HG03280 (cell line): ENCODE data around the gene DCBLD2.
A peak's percentile ranks its signal among the peaks of the same experiment; 100 is the strongest.

ENCODE experiments used
- ATAC-seq: cut with Tn5 transposase; IDR thresholded peaks from one replicate; pipeline ENCODE4 v1.9.1; 2021; ENCODE audit warnings: mild to moderate bottlenecking, moderate library complexity; ENCODE audit not compliant: unreplicated experiment

DCBLD2 gene

GRCh38 chr3:98901392-98902350 is at the start of gene DCBLD2:
Gene DCBLD2 (minus strand): TSS chr3:98901695. CDS start chr3:98901326, 369 bp downstream.
- ATAC-seq, result peak; percentile 99

GRCh38 chr3:98945666-98946065 is 44.2 kb upstream of the DCBLD2 start:
- no peak for ATAC-seq

- no peak for ATAC-seq
Observed at GRCh38 chr3:98945101-98945524, 43.6 kb upstream of the DCBLD2 start.

GRCh38 chr3:98930413-98930812 is 28.9 kb upstream of the DCBLD2 start:
- ATAC-seq, result no peak

GRCh38 chr3:98921957-98922356 is 20.5 kb upstream of the DCBLD2 start:
- no peak for ATAC-seq

GRCh38 chr3:98920166-98920565 is 18.7 kb upstream of the DCBLD2 start:
- ATAC-seq, result no peak

- no peak for ATAC-seq
Observed at GRCh38 chr3:98918586-98918985, 17.1 kb upstream of the DCBLD2 start.

GRCh38 chr3:98917608-98918007 is 16.1 kb upstream of the DCBLD2 start:
- ATAC-seq, result no peak

- ATAC-seq, result no peak
Observed at GRCh38 chr3:98914210-98915080, 12.9 kb upstream of the DCBLD2 start.

GRCh38 chr3:98912448-98912847 is 11.0 kb upstream of the DCBLD2 start:
- ATAC-seq, result no peak

- no peak for ATAC-seq
Observed at GRCh38 chr3:98906230-98906629, 4.7 kb upstream of the DCBLD2 start.

- ATAC-seq, result no peak
Observed at GRCh38 chr3:98903705-98904481, 2.4 kb upstream of the DCBLD2 start.

- no peak for ATAC-seq
Observed at GRCh38 chr3:98903099-98903498, 1.6 kb upstream of the DCBLD2 start.

- ATAC-seq, result no peak
Observed at GRCh38 chr3:98902351-98902740, 851 bp upstream of the DCBLD2 start.

GRCh38 chr3:98901119-98901391 is 440 bp downstream of the DCBLD2 start:
- peak; percentile 33 for ATAC-seq

- no peak for ATAC-seq
Observed at GRCh38 chr3:98900265-98901118, 1.0 kb downstream of the DCBLD2 start.

- no peak for ATAC-seq
Observed at GRCh38 chr3:98897701-98898100, 3.8 kb downstream of the DCBLD2 start.

- ATAC-seq, result no peak
Observed at GRCh38 chr3:98894791-98895576, 6.5 kb downstream of the DCBLD2 start.

- no peak for ATAC-seq
Observed at GRCh38 chr3:98893740-98894139, 7.8 kb downstream of the DCBLD2 start.
